PFSK-1 (cell line): ENCODE results near the gene SCO1.

Experiments used
- FOXP2 ChIP-seq: optimal IDR thresholded peaks from 2 replicates; pipeline ENCODE3; 2011; ENCODE audit warnings: borderline replicate concordance, control low read depth, inconsistent platforms; ENCODE audit not compliant: insufficient read depth; ENCODE audit errors: extremely low read length, extremely low read depth
- POLR2AphosphoS5 ChIP-seq: IDR thresholded peaks from 2 replicates; pipeline ENCODE4 v1.6.1; 2012; ENCODE audit warnings: low read depth, mild to moderate bottlenecking, control low read depth, low read length, moderate library complexity
- REST ChIP-seq, 2 experiments: IDR thresholded peaks; 2 replicates each; pipeline versions ENCODE4 v1.6.1 to v1.8.0; 2011 to 2012; ENCODE audit warnings: low read depth in 2 of 2, low read length in 2 of 2, control low read depth in 1 of 2, inconsistent platforms in 1 of 2, mild to moderate bottlenecking in 1 of 2, moderate library complexity in 1 of 2; ENCODE audit not compliant: insufficient read depth in 1 of 2
- SIN3A ChIP-seq: IDR thresholded peaks from 2 replicates; pipeline ENCODE4 v1.6.1; 2012; ENCODE audit warnings: mild to moderate bottlenecking, low read length, moderate library complexity, borderline replicate concordance; ENCODE audit not compliant: insufficient read depth
- TAF1 ChIP-seq: IDR thresholded peaks from 2 replicates; pipeline ENCODE4 v1.6.1; 2012; ENCODE audit warnings: low read length, control low read depth, borderline replicate concordance; ENCODE audit not compliant: insufficient read depth

GRCh38 chr17:10624969-10625368, 72.4 kb downstream of the SCO1 start:
- TF ChIP-seq SIN3A (no peak), TAF1 (no peak), FOXP2 (no peak), POLR2AphosphoS5 (no peak), REST (IDR thresholded peaks at IDR 0.05; ENCODE audit: insufficient read depth in 1 of 2, low read depth in 2 of 2, low read length in 2 of 2) (no peak)
